NCI-H2029 (cell line): ENCODE data around the gene ARHGAP5.
"Not testable (repeated sequence)": the region's sequence is repeated elsewhere in the genome, so short reads cannot be mapped to it uniquely, and the experiment has no call there.

Experiments
- DNase-seq: peaks from one replicate; lab custom pipeline; 2025; lab: John Stamatoyannopoulos, UW

The ARHGAP5 gene

DNA sequence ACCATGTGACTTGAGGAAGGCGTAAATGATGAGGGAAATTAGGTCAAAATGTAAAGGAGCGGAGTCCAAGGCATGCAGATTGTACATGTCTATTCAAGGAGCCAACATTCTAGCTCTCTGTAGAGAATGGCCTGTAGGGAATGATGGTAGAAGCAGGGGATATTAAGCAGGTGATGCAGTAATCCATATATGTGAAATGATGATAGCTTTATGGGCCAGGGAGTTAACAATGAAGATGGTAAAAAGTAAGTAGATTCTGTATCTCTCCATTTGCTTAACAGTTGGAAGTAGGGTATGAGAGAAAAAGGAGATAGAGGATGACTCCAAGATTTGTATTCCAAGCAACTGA lies 33.4 kb downstream of the ARHGAP5 start:
- DNase-seq: no peak

- DNase-seq: no peak
Observed at GRCh38 chr14:32121536-32121935, 44.4 kb downstream of the ARHGAP5 start.

DNA sequence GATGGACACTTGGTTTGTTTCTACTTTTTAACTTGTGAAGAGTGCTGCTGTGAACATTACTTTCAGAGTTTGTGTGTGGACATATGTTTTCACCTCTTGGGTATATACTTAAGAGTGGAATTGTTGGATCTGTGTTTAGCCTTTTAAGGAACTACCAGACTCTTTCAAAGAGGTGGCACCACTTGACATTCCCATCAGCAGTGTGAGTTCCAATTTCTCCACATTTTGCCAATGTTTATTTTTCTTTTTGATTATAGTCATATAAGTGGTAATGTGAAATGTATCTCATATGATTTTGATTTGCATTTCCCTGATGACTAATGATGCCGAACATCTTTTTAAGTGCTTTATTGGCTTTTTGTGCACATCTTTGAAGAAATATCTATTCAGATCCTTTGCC lies 44.8 kb downstream of the ARHGAP5 start:
- peak; percentile 23 for DNase-seq

- not testable (repeated sequence) for DNase-seq
Observed at GRCh38 chr14:32126899-32127730, 50.0 kb downstream of the ARHGAP5 start.

GRCh38 chr14:32127731-32128654 lies 50.9 kb downstream of the ARHGAP5 start:
- not testable (repeated sequence) for DNase-seq

- no peak for DNase-seq
Observed at GRCh38 chr14:32128703-32129102, 51.6 kb downstream of the ARHGAP5 start.

GRCh38 chr14:32129124-32129523 lies 52.0 kb downstream of the ARHGAP5 start:
- DNase-seq: no peak

DNA sequence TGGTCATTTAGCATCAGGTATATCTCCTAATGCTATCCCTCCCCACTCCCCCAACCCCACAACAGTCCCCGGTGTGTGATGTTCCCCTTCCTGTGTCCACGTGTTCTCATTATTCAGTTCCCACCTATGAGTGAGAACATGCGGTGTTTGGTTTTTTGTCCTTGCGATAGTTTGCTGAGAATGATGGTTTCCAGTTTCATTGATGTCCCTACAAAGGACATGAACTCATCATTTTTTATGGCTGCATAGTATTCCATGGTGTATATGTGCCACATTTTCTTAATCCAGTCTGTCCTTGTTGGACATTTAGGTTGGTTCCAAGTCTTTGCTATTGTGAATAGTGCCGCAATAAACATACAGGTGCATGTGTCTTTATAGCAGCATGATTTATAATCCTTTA lies 54.6 kb downstream of the ARHGAP5 start:
- DNase-seq: not testable (repeated sequence)

- DNase-seq: no peak
Observed at GRCh38 chr14:32134448-32135097, 57.5 kb downstream of the ARHGAP5 start.

DNA sequence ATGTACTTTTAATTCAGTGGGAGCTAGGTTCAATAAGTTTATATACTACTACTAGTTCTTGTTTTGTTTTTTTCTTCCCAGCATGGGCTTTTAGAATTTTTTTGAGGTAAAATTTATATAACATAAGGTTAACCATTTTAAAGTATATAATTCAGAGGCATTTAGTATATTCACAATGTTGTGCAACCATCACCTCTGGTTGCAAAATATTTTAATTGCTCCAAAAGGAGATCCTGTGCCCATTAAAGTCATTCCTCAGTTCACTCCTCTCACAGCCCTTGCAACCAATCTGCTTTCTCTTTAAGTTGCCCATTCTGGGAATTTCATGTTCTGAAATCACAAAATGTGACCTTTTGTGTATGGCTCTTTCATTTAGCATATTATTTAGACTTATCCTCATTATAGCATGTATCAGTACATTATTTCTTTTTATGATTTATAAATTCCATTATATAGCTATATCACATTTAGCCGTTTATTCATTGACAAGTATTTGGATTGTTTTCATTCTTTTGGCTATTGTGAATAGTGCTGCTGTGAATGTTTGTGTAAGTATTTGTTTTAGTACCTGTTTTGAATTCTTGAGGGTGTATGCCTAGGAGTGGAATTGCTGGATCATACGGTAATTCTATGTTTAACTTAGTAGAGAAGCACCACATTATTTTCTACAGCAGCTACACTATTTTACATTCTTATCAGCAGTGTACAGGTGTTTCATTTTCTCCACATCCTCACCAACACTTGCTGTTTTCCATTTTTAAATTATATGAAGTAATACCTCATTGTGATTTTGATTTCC lies 59.1 kb downstream of the ARHGAP5 start:
- DNase-seq: no peak

GRCh38 chr14:32137313-32137712 lies 60.2 kb downstream of the ARHGAP5 start:
- no peak for DNase-seq

DNA sequence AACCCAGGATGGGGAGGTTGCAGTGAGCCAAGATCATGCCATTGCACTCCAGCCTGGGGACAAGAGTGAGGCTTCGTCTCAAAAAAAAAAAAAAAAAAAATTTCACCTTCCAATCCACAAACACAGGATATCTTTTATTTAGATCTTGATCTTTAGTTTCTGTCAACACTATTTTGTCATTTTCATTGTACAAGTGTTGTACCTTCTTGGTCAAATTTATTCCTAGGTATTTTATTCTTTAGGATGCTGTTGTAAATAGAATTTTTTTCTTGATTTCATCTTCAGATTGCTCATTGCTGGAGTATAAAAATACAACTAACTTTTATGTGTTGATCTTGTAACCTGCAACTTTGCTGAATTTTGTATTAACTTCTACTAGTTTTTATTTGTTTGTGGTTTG lies 60.8 kb downstream of the ARHGAP5 start:
- DNase-seq: no peak

DNA sequence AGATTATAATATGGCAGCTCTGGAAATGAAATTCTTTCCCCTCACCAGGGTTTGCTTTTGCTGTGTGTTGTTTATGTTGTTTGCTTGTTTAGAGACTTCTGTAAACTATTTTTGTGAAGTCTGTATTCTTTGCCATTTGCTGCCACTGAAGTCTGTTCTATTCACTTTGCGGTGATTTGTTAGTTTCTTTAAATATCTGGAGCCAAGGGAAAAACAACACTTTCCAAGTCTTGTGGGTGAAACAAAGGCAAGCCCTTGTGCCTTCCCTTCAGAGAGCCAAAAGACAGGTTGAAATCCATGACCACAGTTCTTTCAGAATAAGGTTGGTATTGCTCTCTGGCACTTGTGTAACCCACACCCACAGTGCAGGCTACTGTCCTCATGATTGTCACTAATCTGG lies 65.2 kb downstream of the ARHGAP5 start:
- no peak for DNase-seq

DNA sequence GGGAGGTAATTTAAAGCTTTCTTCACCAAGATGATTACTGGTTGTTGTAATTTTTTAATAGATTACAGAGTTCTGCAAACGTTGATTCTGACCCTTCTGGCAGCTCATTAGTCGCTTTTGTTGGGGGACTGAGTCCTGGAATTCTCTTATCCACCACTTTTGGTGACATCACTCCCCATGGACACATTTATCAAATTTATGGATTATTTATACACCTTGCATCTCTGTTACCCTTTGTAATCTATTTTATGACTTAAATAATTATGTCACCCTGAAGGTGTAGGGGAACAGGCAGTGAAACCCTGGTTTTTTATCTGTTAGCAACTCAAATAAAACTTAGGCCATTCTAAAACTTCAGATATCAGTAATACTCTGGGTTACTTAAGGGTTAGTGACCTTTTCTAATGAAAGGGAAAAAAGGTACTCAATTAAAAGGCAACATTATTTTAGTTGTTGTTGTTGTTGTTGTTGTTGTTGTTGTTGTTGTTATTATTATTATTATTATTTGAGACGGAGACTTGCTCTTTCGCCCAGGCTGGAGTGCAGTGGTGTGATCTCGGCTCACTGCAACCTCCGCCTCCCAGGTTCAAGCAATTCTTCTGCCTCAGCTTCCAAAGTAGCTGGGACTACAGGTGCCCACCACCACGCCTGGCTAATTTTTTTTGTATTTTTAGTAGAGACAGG lies 65.8 kb downstream of the ARHGAP5 start:
- no peak for DNase-seq

DNA sequence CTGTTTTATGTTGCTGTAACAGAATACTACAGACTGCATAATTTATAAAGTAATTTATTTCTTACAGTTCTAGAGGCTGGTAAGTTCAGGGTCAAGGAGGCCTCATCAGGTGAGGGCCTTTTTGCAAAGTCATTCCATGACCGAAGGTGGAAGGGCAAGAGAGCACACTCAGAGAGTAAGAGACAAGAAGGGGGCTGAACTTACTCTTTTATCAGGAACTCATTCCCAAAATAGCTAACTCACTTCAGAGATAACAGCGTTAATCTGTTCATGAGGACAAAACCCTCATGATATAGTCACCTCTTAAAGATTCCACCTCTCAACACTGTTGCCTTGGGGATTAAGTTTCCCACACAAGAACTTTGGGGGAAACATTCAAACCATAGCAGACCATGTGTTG lies 73.3 kb downstream of the ARHGAP5 start:
- no peak for DNase-seq

DNA sequence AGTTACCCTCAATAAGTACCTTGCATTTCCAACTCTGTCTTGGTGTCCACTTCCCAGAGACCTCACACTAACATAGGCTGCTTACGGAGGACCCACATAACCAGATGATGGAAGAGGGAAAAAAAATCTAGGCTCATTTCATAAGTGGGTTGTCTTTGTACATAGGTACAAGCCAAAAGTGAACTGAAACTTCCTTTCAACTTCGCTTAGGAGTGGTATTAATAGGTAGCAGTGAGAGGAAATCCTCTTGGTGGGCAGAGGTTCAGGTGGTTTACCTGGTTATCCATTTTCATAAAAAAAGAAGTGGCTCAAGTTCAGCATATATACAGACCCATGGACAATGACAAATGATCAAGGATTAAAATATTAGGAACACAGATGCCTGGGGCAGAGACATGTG lies 88.9 kb downstream of the ARHGAP5 start:
- no peak for DNase-seq

DNA sequence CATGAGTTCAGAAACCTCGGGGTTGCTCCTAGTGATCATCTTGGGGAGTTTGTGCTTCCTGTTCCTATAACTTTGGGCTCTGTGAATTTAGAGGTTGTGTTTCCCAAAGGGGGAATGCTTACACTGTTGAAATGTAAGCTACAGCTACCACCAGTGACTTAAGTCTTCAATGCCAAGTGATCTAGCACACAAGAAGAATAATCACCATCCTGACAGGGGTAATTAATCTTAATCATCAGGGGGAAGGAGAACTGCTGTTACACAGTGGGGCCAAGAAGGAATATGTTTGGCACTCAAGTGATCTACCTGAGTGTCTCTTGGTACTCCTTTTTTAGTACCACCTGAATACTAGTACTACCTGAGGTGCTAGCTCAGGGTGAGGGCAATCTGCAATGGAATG lies 89.8 kb downstream of the ARHGAP5 start:
- no peak for DNase-seq

DNA sequence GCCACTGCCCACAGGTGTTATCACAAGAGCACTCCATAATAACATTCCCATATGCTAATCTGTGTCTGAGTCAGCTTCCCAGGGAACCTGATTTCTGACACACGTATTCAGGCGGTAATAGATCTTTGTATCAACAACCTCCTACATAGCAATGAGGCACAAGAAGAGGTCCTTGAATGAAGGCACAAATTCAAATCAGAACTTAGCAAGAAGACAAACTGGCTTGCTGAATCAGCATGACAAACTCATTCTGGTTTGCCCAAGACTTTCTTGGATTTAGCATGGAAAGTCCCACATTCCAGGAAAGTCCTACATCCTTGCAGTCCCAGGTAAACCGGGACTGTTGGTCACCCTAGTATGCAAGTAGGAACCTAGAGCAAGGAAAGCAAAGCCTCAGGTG lies 90.8 kb downstream of the ARHGAP5 start:
- DNase-seq: no peak

DNA sequence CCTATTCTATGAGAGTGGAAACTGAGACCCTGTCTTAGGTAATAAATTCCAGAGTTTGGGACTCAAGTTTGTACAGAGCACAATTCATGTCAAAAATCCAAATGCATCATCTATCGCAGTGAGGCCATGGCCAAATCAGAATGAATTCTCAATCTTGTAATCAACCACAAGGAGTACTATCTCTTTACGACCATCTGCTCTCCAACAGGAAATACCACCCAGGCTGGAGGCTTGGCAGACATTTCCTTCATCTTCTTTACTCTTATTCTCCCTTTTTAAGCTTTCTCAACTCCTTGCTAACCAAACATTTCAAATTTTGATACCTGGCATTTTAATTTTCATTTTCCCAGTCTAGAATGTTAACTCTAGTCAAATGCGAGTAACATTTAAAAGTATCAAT lies 92.1 kb downstream of the ARHGAP5 start:
- no peak for DNase-seq

DNA sequence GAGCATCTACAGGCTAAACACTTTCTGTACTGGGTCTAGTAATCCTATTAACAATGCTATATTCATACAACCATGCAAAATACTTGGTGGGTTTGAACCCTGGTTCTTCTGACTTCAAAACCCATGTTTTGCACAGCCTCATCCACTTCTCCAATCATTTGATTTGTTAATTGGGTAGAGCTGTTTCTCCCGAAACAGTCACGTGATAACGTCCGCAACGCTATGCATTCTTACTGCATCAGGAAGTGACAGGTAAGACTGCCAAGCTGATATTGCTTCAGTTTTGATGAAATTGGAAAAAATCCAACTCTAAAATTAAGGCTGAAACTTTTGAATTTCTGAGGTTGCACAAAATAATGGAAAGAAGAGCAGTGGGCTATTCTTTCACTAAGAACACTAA lies 94.4 kb downstream of the ARHGAP5 start:
- DNase-seq: peak; percentile 25
